GM19043 (cell line): ENCODE data around the gene CLIP4.

Source experiments
- ATAC-seq: cut with Tn5 transposase; IDR thresholded peaks from one replicate; pipeline ENCODE4 v1.9.1; 2021; ENCODE audit warnings: low read depth; ENCODE audit not compliant: unreplicated experiment

Gene CLIP4

GRCh38 chr2:29124504-29124903 is 9.3 kb downstream of the CLIP4 start:
- ATAC-seq: no peak

- ATAC-seq: peak; percentile 36
Measured at GRCh38 chr2:29129586-29130281, 14.5 kb downstream of the CLIP4 start.

GRCh38 chr2:29130295-29130694 is 15.1 kb downstream of the CLIP4 start:
- peak; percentile 60 for ATAC-seq

GRCh38 chr2:29134933-29135332 is 19.7 kb downstream of the CLIP4 start:
- no peak for ATAC-seq

- ATAC-seq: no peak
Measured at GRCh38 chr2:29139152-29139551, 23.9 kb downstream of the CLIP4 start.

GRCh38 chr2:29139731-29140130 is 24.5 kb downstream of the CLIP4 start:
- no peak for ATAC-seq

- ATAC-seq: no peak
Measured at GRCh38 chr2:29143657-29144056, 28.4 kb downstream of the CLIP4 start.

GRCh38 chr2:29146197-29146596 is 31.0 kb downstream of the CLIP4 start:
- no peak for ATAC-seq

- ATAC-seq: no peak
Measured at GRCh38 chr2:29147963-29148362, 32.7 kb downstream of the CLIP4 start.

- no peak for ATAC-seq
Measured at GRCh38 chr2:29154610-29155009, 39.4 kb downstream of the CLIP4 start.

GRCh38 chr2:29155578-29155977 is 40.4 kb downstream of the CLIP4 start:
- ATAC-seq: no peak

- ATAC-seq: no peak
Measured at GRCh38 chr2:29157131-29157530, 41.9 kb downstream of the CLIP4 start.

GRCh38 chr2:29159125-29159524 is 43.9 kb downstream of the CLIP4 start:
- ATAC-seq: no peak

GRCh38 chr2:29160184-29160583 is 45.0 kb downstream of the CLIP4 start:
- no peak for ATAC-seq

GRCh38 chr2:29162204-29162928 is 47.2 kb downstream of the CLIP4 start:
- ATAC-seq: no peak

GRCh38 chr2:29164091-29164846 is 49.1 kb downstream of the CLIP4 start:
- no peak for ATAC-seq

GRCh38 chr2:29165362-29166241 is 50.4 kb downstream of the CLIP4 start:
- no peak for ATAC-seq

- no peak for ATAC-seq
Measured at GRCh38 chr2:29166242-29167039, 51.2 kb downstream of the CLIP4 start.

- ATAC-seq: no peak
Measured at GRCh38 chr2:29174937-29175336, 59.7 kb downstream of the CLIP4 start.

- ATAC-seq: no peak
Measured at GRCh38 chr2:29175338-29175737, 60.1 kb downstream of the CLIP4 start.
